ENCODE measurements around the gene TNFAIP2.
"Not testable (repeated sequence)": the region's sequence is repeated elsewhere in the genome, so short reads cannot be mapped to it uniquely, and the experiment has no call there.

TNFAIP2 gene

GRCh38 chr14:103135333-103136260 is 12.3 kb downstream of the TNFAIP2 start:
- no peak for DNase-seq (ENCODE audit: low read depth, low spot score)

GRCh38 chr14:103136388-103137271 is 13.4 kb downstream of the TNFAIP2 start:
- DNase-seq (ENCODE audit: low read depth, low spot score) = no peak

GRCh38 chr14:103137689-103138300 is 14.5 kb downstream of the TNFAIP2 start:
- no peak for DNase-seq (ENCODE audit: low read depth, low spot score)

- DNase-seq (ENCODE audit: low read depth, low spot score) = no peak
These were observed 15.3 kb downstream of the TNFAIP2 start for GRCh38 chr14:103138301-103139131.

- no peak for DNase-seq (ENCODE audit: low read depth, low spot score)
These were observed 16.1 kb downstream of the TNFAIP2 start for GRCh38 chr14:103139132-103140025.

GRCh38 chr14:103140316-103141109 is 17.3 kb downstream of the TNFAIP2 start:
- no peak for DNase-seq (ENCODE audit: low read depth, low spot score)

GRCh38 chr14:103141117-103141796 is 18.0 kb downstream of the TNFAIP2 start:
- DNase-seq (ENCODE audit: low read depth, low spot score) = no peak

GRCh38 chr14:103142026-103142425 is 18.8 kb downstream of the TNFAIP2 start:
- DNase-seq (ENCODE audit: low read depth, low spot score) = no peak

GRCh38 chr14:103142721-103143302 is 19.6 kb downstream of the TNFAIP2 start:
- no peak for DNase-seq (ENCODE audit: low read depth, low spot score)

- no peak for DNase-seq (ENCODE audit: low read depth, low spot score)
These were observed 20.2 kb downstream of the TNFAIP2 start for GRCh38 chr14:103143506-103143905.

GRCh38 chr14:103144085-103144484 is 20.8 kb downstream of the TNFAIP2 start:
- DNase-seq (ENCODE audit: low read depth, low spot score) = no peak

- no peak for DNase-seq (ENCODE audit: low read depth, low spot score)
These were observed 23.0 kb downstream of the TNFAIP2 start for GRCh38 chr14:103146141-103146709.

GRCh38 chr14:103149351-103150237 is 26.3 kb downstream of the TNFAIP2 start:
- no peak for DNase-seq (ENCODE audit: low read depth, low spot score)

- no peak for DNase-seq (ENCODE audit: low read depth, low spot score)
These were observed 28.1 kb downstream of the TNFAIP2 start for GRCh38 chr14:103151270-103151945.

GRCh38 chr14:103155010-103155409 is 31.7 kb downstream of the TNFAIP2 start:
- DNase-seq (ENCODE audit: low read depth, low spot score) = no peak

- not testable (repeated sequence) for DNase-seq (ENCODE audit: low read depth, low spot score)
These were observed 32.2 kb downstream of the TNFAIP2 start for GRCh38 chr14:103155416-103155815.

Measured in activated naive CD8-positive, alpha-beta T cell treated with anti-CD3 and anti-CD28 coated beads, Interleukin-2, amount 50 U/mL, for 16 hours (primary cell).